CD4-positive, alpha-beta T cell treated with Interleukin-4 for 4 hours (primary cell): ENCODE results near the gene PTPRD.

Experiments
- DNase-seq: peaks from one replicate; pipeline ENCODE4 v3.0.0-alpha.2; 2020

The PTPRD gene

DNA sequence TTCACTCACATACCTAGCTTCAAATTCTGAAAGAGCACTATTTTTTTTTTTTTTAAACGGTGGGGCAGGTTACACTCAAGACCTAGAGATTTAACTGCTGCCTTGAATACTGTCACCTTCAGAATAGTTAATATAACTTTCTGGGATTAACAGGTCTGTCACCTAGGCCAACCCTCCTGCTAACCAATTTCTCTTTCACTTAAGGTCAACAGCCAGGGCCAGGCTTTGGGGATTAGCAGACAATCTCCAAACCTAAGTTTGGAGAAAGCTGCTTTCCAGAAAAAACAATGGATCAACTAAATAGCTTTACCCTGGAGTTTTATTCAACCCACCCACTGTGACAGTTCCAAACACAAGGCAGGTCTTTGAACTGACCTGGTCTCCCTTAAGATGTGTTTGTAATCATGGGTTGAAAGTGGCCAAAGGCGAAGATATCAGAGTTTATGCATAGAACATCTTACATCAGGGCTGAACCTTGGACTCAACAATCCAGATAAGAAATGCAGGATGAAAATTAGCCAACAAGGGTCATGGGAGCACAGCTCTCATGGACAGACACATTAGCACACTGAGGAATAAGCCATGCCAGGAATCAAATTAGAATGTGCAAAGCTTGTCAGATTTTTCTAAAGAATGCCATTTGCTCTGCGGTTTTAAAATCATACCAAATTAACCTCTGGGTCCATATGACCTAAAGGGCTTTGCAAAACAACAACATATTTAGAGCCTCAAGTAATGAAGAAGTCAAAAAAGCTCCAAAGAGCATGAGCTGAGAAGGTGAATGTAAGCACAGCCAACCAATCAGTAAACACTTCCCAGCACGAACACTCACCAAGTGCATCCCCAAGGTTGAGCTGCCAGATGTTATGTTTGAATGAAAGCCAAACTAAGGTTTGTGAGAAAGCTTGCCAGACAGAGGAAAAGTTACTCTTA lies 2274.7 kb downstream of the PTPRD start:
- DNase-seq: no peak

DNA sequence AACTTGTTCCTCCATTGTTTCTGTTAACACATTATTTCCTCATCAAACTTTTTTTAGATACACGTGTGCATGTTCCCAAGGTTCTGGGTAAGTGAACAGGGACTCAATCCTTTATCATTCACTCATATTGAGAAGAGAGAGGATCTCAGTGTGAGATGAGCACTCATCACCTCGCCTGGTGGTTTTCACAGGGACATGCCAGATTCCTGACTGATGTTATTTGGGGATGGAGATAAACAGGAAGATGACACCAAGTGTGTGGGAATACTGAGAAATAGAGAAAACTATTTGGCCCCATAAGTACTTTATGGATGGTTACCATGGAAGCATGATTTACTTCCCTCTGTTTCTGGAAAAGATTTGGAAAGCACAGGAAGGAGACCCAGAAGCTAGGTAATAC lies 2279.9 kb downstream of the PTPRD start:
- no peak for DNase-seq

GRCh38 chr9:8332331-8332650 lies 2280.5 kb downstream of the PTPRD start:
- DNase-seq: no peak

DNA sequence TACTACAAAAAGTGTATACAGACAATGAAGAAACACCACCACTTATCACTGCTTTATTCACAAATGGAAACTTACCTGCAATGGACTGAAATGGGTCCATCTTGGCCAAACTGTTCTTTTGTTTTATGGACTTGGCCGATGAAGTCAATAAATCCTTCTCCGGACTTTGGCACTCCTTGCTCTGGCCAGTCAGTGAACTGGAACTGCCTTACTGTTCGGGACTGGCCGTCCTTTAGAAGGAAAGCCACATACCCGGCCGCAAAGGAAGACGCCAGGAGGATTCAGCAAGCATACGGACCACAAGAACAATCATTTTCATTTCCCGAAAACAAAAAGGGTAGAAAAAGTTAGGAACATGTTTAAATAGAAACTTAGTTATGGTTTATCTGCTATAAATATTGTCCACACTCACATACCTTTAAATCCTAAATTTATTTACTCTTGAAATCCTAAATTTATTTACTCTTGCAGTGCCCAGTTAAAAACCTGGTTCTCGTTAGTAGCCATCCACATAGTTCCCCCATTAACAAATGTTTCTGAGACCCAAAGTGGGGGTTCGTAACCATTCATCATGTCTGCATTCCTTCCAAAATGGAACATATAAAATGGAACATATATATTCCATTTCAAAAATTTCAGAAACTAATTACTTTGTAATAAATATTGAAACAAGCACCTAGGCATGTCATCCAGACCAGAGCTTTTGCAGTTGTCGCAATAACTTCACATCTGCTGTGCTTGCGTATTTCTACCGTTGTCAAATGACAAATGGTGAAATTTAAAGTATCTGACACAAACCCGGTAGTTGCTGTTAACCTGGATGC lies 2281.1 kb downstream of the PTPRD start:
- no peak for DNase-seq

DNA sequence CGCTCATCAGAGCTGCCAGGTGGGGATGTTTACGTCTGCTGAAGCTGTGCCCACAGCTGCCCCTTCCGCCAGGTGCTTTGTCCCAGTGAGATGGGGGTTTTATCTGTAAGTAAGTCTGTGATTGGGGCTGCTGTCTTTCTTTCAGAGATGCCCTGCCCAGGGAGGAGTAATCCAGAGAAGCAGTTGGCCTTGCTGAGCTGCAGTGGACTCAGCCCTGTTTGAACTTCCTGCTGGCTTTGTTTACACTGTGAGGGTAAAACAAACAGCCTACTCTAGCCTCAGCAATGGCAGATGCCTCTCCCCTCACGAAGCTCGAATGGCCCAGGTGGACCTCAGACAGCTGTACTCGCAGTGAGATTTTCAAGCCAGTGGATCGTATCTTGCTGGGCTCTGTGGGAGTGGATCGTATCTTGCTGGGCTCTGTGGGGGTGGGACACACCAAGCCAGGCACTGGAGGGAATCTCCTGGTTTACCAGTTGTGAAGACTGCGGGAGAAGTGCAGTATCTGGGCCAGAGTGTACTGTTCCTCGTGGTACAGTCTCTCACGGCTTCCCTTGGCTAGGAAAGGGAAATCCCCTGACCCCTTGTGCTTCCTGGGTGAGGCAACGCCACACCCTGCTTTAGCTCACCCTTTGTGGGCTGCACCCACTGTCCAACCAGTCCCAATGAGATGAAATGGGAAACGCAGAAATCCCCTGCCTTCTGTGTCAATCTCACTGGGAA lies 2283.1 kb downstream of the PTPRD start:
- no peak for DNase-seq

GRCh38 chr9:8315211-8315610 lies 2297.6 kb downstream of the PTPRD start:
- no peak for DNase-seq

- no peak for DNase-seq
Observed at GRCh38 chr9:8309258-8309657, 2303.5 kb downstream of the PTPRD start.

GRCh38 chr9:8304720-8305119 lies 2308.1 kb downstream of the PTPRD start:
- no peak for DNase-seq

GRCh38 chr9:8301296-8301695 lies 2311.5 kb downstream of the PTPRD start:
- no peak for DNase-seq

DNA sequence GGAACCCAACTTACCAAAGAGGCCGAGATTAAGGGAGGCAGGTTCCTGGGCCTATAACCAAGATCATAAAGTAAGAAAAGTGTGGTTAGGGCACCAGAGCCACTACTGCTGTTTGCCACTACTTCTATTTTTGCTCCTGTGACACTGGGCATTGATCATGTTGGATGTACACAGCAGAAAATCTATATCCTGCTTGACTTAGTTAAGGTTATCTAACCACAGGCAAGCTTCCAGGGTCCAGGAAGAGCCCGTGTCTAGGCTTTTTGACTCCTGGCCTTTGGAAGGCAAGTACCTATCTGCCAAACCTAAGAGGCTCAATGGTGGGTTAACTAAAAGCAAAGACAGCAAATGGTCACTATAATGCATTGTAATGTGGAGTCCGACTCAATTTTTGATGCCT lies 2315.8 kb downstream of the PTPRD start:
- no peak for DNase-seq

GRCh38 chr9:8292657-8293056 lies 2320.1 kb downstream of the PTPRD start:
- no peak for DNase-seq

- no peak for DNase-seq
Observed at GRCh38 chr9:8289681-8290080, 2323.1 kb downstream of the PTPRD start.

GRCh38 chr9:8287970-8288369 lies 2324.8 kb downstream of the PTPRD start:
- DNase-seq: no peak

DNA sequence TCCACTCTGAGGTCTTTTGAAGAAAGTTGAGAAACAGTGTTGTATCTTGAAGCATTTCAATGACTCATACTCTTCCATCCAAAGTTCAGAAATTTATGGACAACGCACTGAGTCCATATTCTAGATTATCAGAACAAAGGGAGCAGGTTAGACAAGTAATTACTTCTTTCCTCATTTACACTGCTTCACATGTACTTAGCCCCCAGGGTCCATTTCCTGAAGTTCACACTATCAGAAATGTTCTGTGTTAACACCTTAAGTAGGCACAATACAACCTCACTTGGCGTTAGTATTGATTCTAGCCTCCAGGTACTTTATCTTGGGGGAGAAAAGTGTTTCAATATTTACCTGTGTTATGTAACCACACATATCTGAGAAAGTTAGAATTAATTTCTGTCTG lies 2325.3 kb downstream of the PTPRD start:
- no peak for DNase-seq

DNA sequence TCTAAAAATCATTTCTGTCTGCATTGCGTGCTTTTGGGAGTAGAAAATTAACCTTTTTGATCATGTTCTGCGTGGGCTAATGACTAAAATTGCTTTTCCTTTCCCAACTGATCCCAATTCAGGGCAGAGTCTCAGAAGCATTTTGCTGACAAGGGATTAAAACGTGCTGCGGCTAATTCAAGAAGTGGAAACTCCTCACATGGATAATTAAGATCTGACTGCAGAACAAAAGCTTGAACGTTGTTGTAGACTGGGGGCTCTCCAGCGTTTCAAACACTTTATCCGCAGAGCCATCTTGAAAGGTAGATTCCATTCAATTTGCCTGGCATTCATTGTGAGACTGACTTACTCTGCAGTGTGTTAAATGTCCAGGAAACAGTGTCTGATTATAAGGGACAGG lies 2327.9 kb downstream of the PTPRD start:
- DNase-seq: no peak

GRCh38 chr9:8282535-8282934 lies 2330.3 kb downstream of the PTPRD start:
- no peak for DNase-seq

DNA sequence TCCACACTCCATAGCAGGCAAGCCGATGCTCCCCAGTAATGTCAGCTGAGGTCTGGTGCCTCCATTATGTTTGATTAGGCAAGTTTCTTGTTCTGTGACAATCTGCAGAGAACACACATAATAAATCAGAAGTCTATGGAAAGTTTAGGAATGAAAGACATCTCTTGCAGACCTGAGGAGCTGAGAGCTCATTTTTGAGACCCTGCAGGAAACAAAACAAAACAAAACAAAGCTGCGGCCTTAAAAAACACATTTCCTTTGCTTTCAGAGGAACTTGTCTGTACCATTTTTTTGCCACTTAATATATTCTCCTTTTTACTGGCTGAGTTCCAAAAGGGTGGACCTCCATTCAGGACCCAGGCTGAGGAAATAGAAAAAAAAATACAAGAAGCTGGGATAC lies 2332.0 kb downstream of the PTPRD start:
- DNase-seq: no peak

- no peak for DNase-seq
Observed at GRCh38 chr9:8278048-8278447, 2334.8 kb downstream of the PTPRD start.

GRCh38 chr9:8270235-8270634 lies 2342.6 kb downstream of the PTPRD start:
- no peak for DNase-seq

- DNase-seq: no peak
Observed at GRCh38 chr9:8268881-8269280, 2343.9 kb downstream of the PTPRD start.

- no peak for DNase-seq
Observed at GRCh38 chr9:8268216-8268878, 2344.5 kb downstream of the PTPRD start.

GRCh38 chr9:8267636-8268035 lies 2345.2 kb downstream of the PTPRD start:
- no peak for DNase-seq

- no peak for DNase-seq
Observed at GRCh38 chr9:8266861-8267260, 2345.9 kb downstream of the PTPRD start.
